GM19468 (cell line): ENCODE results near the gene MED13L.
"Not testable (repeated sequence)": the region's sequence is repeated elsewhere in the genome, so short reads cannot be mapped to it uniquely, and the experiment has no call there.

Experiments
- ATAC-seq: cut with Tn5 transposase; IDR thresholded peaks from one replicate; pipeline ENCODE4 v1.9.1; 2021; ENCODE audit warnings: mild to moderate bottlenecking, moderate library complexity, moderate number of reproducible peaks; ENCODE audit not compliant: unreplicated experiment; ENCODE audit errors: extremely low read depth

Gene MED13L

GRCh38 chr12:116304621-116305020 lies 27.1 kb upstream of the MED13L start:
- no peak for ATAC-seq

GRCh38 chr12:116303929-116304328 lies 26.4 kb upstream of the MED13L start:
- no peak for ATAC-seq

DNA sequence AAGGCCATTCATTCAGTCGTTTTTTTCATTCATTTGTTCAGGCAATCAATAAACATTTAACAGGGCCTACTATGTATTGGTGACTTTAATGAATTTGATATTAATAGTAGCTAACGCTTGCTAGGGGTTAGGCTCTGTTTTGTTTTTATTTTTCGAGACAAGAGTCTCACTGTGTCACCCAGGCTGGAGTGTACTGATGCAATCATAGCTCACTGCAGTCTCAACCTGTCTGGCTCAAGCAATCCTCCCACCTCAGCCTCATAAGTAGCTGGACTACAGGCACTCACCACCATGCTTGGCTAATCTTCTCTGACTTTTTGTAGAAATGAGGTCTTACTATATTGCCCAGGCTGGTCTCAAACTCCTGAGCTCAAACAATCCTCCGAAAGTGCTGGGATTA lies 25.6 kb upstream of the MED13L start:
- no peak for ATAC-seq

DNA sequence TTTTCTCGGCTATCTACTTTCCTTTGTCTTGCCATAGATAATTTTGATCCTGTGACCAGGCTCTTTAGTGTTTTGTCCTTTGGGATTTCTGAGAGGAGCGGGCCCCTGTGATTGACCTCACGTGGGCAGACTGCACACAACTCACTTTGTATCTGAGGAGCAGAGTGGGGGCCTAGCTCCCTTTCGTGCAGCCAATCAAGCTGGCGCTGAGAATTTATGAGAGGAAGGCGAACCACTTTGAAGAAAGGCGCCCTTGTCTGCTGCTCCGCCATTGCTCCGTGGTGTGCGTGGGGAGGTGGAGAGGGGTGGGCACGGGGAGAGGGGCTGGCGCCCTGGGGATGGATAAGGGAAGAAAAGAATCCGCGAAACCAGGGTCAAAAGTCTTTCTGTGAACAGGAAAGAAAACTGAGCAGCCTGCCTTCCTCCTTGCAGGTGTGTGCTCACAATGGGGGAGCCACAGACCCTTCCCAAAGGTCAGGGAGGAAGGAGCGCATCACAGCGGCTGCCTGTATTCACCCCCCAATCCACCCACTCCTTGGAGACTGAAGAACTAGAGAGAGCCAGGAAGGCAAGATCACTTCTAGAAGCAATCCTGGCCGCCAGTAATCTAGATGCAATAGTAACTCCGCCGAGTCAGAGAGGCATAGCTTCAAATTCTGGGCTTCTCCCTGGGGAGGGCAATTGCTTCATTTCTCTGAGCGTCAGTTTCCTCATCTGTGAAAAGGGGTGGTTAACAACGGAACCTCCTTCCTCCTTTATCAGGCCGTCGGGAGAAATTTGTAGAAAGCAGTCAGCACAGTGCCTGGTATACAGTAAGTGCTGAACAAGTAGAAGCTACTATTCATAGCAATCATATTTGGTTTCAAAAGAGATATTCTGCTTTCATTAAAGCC lies 24.9 kb upstream of the MED13L start:
- no peak for ATAC-seq

GRCh38 chr12:116301621-116302020 lies 24.1 kb upstream of the MED13L start:
- no peak for ATAC-seq

GRCh38 chr12:116299665-116300328 lies 22.3 kb upstream of the MED13L start:
- ATAC-seq, result no peak

DNA sequence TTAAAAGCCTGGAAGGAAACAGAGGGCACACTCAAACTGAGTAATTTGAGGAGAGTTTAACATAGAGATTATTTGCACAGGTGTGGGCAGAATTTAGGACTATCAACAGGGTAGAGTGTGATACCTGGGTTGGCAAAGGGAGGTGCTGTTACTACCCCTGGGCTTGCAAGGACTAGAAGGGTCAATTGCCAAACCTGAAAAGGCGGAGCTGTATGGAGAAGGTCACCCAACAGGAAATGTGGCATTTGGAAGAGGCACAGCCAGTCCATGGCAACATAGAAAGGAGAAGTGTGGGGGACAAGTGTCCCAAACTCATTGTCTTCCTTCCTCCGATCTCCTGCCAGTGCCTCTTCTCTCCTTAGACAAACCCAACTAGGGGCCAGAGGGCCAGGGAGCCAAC lies 21.6 kb upstream of the MED13L start:
- no peak for ATAC-seq

DNA sequence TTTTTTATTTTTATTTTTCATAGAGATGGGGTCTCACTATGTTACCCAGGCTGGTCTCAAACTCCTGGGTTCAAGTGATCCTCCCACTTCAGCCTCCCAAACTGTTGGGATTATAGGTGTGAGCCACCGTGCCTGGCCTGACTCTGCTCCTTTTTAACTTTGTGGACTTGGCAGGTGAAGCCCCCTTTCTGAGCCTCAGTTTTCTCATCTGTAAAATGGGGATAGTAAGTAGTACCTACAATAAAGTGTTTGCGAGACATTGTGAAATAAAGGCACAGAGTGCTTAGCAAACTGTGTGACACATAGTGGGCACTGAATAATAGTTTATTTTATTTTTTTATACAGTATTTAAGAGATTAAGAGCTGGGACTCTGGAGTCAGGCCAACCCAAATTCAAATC lies 21.1 kb upstream of the MED13L start:
- no peak for ATAC-seq

DNA sequence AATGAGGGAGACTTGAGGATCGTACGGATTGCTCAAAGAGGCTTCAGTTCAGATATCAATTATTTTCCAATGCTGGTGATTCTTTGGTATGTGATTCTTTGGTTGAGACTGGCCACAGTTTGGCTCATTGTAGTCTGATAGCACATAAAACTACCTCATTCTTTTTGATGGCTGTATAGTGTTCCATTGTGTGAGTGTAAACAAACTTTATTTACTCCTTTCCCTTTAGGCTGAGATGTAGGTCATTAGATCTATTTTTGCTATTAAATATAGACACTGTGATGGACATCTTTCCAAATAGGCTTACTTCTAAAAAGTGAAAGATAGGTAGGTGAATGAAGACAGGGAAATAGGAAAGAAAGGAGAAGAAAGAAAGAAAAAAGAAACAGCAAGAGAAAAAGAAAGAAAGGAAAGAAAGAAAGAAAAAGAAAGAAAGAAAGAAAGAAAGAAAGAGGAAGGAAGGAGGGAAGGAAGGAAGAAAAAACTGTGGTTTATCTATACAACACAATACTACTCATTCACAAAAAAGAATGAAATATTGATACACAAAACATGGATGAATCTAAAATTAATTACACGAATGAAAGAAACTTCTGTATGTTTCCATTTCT lies 19.8 kb upstream of the MED13L start:
- ATAC-seq, result no peak

GRCh38 chr12:116295327-116296263 lies 18.1 kb upstream of the MED13L start:
- ATAC-seq, result no peak

- no peak for ATAC-seq
These were observed 17.1 kb upstream of the MED13L start for GRCh38 chr12:116294454-116295165.

DNA sequence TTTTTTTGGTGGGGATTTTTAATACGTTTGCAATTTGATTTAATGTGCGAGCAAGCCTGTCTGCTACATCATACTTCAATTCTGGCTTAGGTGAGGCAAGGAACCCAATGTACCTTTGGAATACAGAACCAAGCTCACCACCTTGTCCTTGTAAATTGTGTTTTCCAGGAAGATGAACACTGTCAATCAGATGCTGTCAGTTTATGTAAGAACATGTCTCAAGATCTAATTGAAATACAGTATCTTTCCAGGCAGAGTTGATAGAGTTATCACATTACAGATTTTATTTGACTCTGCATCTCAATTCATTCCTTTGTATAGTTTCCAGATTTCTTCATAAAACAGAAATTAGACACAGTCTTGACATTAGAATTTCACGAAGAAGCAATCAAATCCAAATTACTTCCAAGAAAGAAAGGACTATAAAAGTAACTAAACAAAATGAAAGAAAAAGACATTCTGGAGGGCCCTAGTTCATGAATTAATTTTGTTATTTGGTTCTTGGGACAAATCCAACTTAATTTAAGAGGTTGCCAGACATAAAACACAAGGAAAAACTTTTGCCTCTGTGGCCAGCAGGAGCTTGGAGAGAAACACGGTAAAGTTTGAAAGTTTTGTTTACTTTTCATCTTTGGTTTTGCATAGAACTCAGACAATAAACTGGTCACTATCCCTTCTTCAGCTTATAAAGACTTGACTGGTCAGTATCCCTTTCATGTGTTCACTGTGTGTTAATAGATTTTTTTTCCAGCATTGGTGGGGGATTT lies 16.4 kb upstream of the MED13L start:
- no peak for ATAC-seq

- ATAC-seq, result no peak
These were observed 13.7 kb upstream of the MED13L start for GRCh38 chr12:116291218-116291617.

DNA sequence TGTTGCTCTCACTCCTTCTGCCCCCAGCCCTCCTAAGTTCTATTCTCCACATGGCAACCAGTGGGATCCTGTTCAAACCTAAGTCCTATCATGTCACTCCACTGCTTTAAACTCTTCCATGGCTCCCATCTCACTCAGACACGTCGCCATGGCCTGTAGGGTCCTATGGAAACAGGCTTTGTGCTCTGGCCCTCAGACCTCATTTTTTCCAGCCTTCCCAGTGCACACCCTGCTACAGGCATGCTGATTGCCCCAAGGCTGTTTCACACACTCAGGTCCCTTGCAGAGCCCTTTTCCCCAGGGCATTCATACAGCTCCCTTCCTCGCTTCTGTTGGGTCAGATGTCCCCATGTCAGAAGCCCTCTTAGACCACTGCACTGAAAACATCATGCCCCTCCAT lies 11.2 kb upstream of the MED13L start:
- no peak for ATAC-seq

DNA sequence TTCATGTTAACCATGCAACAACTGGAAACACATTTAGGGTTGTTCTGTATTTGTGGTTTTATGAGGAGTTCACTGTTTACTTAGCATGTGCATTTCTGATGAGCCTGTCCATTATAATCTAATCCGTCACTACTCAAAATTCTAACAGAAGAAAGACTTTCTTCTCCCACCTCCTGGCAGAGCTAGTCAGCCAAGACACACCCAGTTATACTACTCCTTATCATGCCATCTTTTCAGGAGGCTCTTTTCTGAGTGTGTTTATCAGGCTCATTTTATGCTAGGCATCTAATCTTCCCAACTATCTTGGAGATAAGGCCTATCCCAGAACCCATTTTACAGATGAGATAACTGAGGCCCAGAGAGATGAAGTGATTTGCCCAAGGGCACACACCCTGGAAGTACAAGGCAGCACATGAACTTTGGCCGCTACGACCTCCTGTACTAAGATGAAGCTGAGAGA lies 10.4 kb upstream of the MED13L start:
- ATAC-seq, result no peak

GRCh38 chr12:116284396-116284795 lies 6.9 kb upstream of the MED13L start:
- no peak for ATAC-seq

- ATAC-seq, result not testable (repeated sequence)
These were observed 6.4 kb upstream of the MED13L start for GRCh38 chr12:116283881-116284280.

DNA sequence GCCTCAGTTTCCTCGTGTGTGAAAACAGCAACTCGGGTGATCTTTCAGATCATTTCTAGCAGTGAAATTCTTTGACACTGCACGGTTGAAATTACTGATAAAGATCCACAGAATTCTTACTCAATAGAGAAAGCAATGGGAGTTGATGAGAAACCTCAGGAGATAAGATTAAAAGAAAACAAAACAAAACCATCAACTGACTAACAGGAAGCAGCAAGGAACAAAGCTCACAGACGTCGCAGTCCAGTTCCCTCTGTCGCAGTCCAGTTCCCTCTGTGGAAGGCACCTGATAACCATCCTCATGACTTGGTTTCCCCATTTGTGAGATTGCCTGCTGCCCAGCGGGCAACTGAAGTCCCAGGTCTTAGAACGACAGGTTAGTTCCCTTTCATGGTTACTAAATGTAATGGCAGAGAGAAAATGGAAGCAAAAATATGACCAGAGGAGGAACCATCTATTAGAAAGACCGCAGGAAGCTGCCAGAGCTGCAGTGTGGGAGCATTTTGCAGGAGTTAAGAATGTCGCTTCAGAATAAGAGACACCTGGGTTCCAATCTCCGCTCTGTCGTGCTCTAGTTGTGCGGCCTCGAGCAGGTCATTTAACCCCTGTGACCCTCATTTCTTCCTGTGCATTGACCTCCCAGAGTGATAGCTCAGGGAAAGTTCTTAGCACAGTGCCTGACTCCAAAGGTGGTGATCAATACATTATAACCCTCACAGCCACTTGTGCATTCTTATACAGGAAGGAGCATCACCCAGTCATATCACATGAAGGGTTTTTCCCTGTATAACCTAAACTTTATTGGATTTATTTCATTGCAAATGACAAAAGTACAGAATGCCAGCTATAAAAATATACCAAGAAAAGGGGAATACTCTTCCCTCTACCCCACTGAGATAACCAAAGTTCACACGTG lies 5.1 kb upstream of the MED13L start:
- no peak for ATAC-seq
